MM.1S (cell line): ENCODE results near the gene KCNB1.

ENCODE experiments used
- CTCF ChIP-seq: fragments of 300-600 bp; sonication (generic); IDR thresholded peaks from 2 replicates; pipeline ENCODE4 v1.5.1; 2016; ENCODE audit warnings: antibody characterized with exemption, low read length, mixed read lengths
- EZH2 ChIP-seq: fragments of 300-600 bp; sonication (generic); optimal IDR thresholded peaks from 2 replicates; pipeline ENCODE3; 2017; ENCODE audit warnings: low read depth, mild to moderate bottlenecking, antibody characterized with exemption, low read length, mixed read lengths
- EZH2phosphoT487 ChIP-seq: fragments of 300-600 bp; sonication (generic); IDR thresholded peaks from 2 replicates; pipeline ENCODE4 v1.6.1; 2018; ENCODE audit warnings: antibody characterized with exemption, low read length

DNA sequence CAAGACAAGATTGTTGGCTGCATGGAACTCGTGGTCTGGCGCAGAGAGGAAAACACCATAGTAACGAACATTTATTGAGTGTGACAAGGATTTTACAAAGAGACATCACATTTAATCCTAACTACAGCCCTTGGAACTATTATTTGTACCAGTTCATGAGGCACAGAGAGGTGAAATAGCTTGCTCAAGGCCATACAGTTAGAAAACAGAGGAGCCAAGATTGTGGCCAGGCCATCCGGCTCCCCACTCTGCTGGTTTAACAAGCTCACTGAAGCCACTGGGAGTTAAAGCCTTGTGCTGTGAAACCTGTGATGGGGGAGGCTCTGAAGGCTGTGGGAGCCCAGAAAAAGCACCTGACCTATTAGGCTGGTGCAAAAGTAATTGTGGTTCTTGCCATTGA lies 129.7 kb downstream of the KCNB1 start:
- TF ChIP-seq CTCF, result no peak
- TF ChIP-seq EZH2, result no peak
- no peak for TF ChIP-seq EZH2phosphoT487
